Pons (tissue), 1 donor: ENCODE data around the gene GPR21.

ENCODE experiments used
- DNase-seq: peaks from one replicate; pipeline ENCODE4 v3.0.0-alpha.2; 2016; ENCODE audit warnings: low spot score

GPR21 gene

GRCh38 chr9:123033352-123033751 lies at the start of gene GPR21:
TSS of gene GPR21 (plus strand) at chr9:123033667. CDS start at chr9:123034567, 900 bp downstream.
- peak; percentile 47 for DNase-seq

GRCh38 chr9:122986010-122986409 lies 47.5 kb upstream of the GPR21 start:
- DNase-seq, result no peak

- no peak for DNase-seq
Measured at GRCh38 chr9:122988141-122988540, 45.3 kb upstream of the GPR21 start.

- no peak for DNase-seq
Measured at GRCh38 chr9:122988920-122989621, 44.4 kb upstream of the GPR21 start.

GRCh38 chr9:122991370-122991830 lies 42.1 kb upstream of the GPR21 start:
- DNase-seq, result peak; percentile 59

GRCh38 chr9:122996586-122996985 lies 36.9 kb upstream of the GPR21 start:
- DNase-seq, result no peak

GRCh38 chr9:122998448-122998847 lies 35.0 kb upstream of the GPR21 start:
- no peak for DNase-seq

GRCh38 chr9:123000371-123001068 lies 32.9 kb upstream of the GPR21 start:
- DNase-seq, result no peak

GRCh38 chr9:123002754-123003153 lies 30.7 kb upstream of the GPR21 start:
- DNase-seq, result no peak

- DNase-seq, result no peak
Measured at GRCh38 chr9:123003466-123003865, 30.0 kb upstream of the GPR21 start.

GRCh38 chr9:123005964-123006363 lies 27.5 kb upstream of the GPR21 start:
- no peak for DNase-seq

- DNase-seq, result no peak
Measured at GRCh38 chr9:123007269-123007668, 26.2 kb upstream of the GPR21 start.

- no peak for DNase-seq
Measured at GRCh38 chr9:123008909-123009308, 24.6 kb upstream of the GPR21 start.

GRCh38 chr9:123011380-123011779 lies 22.1 kb upstream of the GPR21 start:
- no peak for DNase-seq

- DNase-seq, result no peak
Measured at GRCh38 chr9:123011878-123012528, 21.5 kb upstream of the GPR21 start.

GRCh38 chr9:123016631-123017030 lies 16.8 kb upstream of the GPR21 start:
- DNase-seq, result no peak

GRCh38 chr9:123020796-123021195 lies 12.7 kb upstream of the GPR21 start:
- no peak for DNase-seq

- no peak for DNase-seq
Measured at GRCh38 chr9:123026425-123026824, 7.0 kb upstream of the GPR21 start.

GRCh38 chr9:123027517-123027916 lies 6.0 kb upstream of the GPR21 start:
- DNase-seq, result no peak

- DNase-seq, result no peak
Measured at GRCh38 chr9:123028136-123028535, 5.3 kb upstream of the GPR21 start.

GRCh38 chr9:123028973-123029372 lies 4.5 kb upstream of the GPR21 start:
- DNase-seq, result no peak

GRCh38 chr9:123031963-123032362 lies 1.5 kb upstream of the GPR21 start:
- DNase-seq, result no peak
